OCI-LY1 (cell line): ENCODE results near the gene CACNB2.

Experiments used
- H2AFZ ChIP-seq: fragments of 200-600 bp; sonication (generic), shearing (Covaris generic); 2 replicates; pipeline ENCODE4 v1.6.0; 2014; ENCODE audit warnings: antibody characterized with exemption, mild to moderate bottlenecking, low read length
- H3F3A ChIP-seq: fragments of 200-600 bp; sonication (generic), shearing (Covaris generic); 2 replicates; pipeline ENCODE4 v1.6.0; 2014; ENCODE audit warnings: mild to moderate bottlenecking, antibody characterized with exemption, low read length, moderate library complexity; ENCODE audit not compliant: insufficient read depth
- H3K27ac ChIP-seq: fragments of 200-600 bp; sonication (generic); 2 replicates; pipeline ENCODE4 v1.5.1; 2014; ENCODE audit warnings: low read length, mixed run types, mild to moderate bottlenecking, low read depth; ENCODE audit not compliant: poor library complexity, severe bottlenecking
- H3K27me3 ChIP-seq: fragments of 200-600 bp; sonication (generic); 2 replicates; pipeline ENCODE4 v1.6.0; 2014; ENCODE audit warnings: antibody characterized with exemption, mild to moderate bottlenecking, low read length, moderate library complexity; ENCODE audit not compliant: insufficient read depth
- H3K36me3 ChIP-seq: fragments of 200-600 bp; sonication (generic); 2 replicates; pipeline ENCODE4 v1.6.1; 2014; ENCODE audit warnings: mild to moderate bottlenecking, antibody characterized with exemption, low read length, moderate library complexity, mixed read lengths; ENCODE audit not compliant: insufficient read depth
- H3K4me1 ChIP-seq: fragments of 200-600 bp; sonication (generic); 2 replicates; pipeline ENCODE4 v1.5.1; 2014; ENCODE audit warnings: mild to moderate bottlenecking, low read length, moderate library complexity; ENCODE audit not compliant: insufficient read depth, severe bottlenecking
- H3K4me2 ChIP-seq: fragments of 200-600 bp; sonication (generic), shearing (Covaris generic); 2 replicates; pipeline ENCODE4 v1.6.1; 2014; ENCODE audit warnings: low read length
- H3K4me3 ChIP-seq: fragments of 200-600 bp; sonication (generic); 2 replicates; pipeline ENCODE4 v1.5.1; 2014; ENCODE audit warnings: low read length, low read depth, mild to moderate bottlenecking, mixed read lengths; ENCODE audit not compliant: poor library complexity, severe bottlenecking
- H3K79me2 ChIP-seq: fragments of 200-600 bp; shearing (Covaris generic); 2 replicates; pipeline ENCODE4 v1.6.1; 2016; ENCODE audit warnings: mixed run types, low read length, mixed read lengths; ENCODE audit not compliant: insufficient read depth
- H3K9ac ChIP-seq: fragments of 200-600 bp; sonication (generic), shearing (Covaris generic); 2 replicates; pipeline ENCODE4 v1.6.1; 2014; ENCODE audit warnings: mild to moderate bottlenecking, low read length, mixed read lengths
- H3K9me2 ChIP-seq: fragments of 200-600 bp; sonication (generic), shearing (Covaris generic); 2 replicates; pipeline ENCODE4 v1.6.1; 2014; ENCODE audit warnings: low read depth, mild to moderate bottlenecking, low read length, mixed read lengths
- H3K9me3 ChIP-seq: fragments of 200-600 bp; shearing (Covaris generic); 2 replicates; pipeline ENCODE4 v1.6.1; 2014; ENCODE audit warnings: low read length, mixed read lengths
- H4K20me1 ChIP-seq: fragments of 200-600 bp; sonication (generic), shearing (Covaris generic); 2 replicates; pipeline ENCODE4 v1.6.0; 2016; ENCODE audit warnings: mild to moderate bottlenecking, low read length; ENCODE audit not compliant: insufficient read depth
- CTCF ChIP-seq: fragments of 200-600 bp; sonication (generic), shearing (Covaris generic); IDR thresholded peaks from 2 replicates; pipeline ENCODE4 v1.5.1; 2017; ENCODE audit warnings: mild to moderate bottlenecking, antibody characterized with exemption, low read length, moderate library complexity, mixed read lengths
- EZH2 ChIP-seq: fragments of 200-600 bp; sonication (generic), shearing (Covaris generic); IDR thresholded peaks from 2 replicates; pipeline ENCODE4 v1.8.0; 2017; ENCODE audit warnings: borderline replicate concordance, mixed run types, mild to moderate bottlenecking, antibody characterized with exemption, low read length, moderate library complexity, mixed read lengths

The CACNB2 gene

GRCh38 chr10:18456984-18457383 lies 316.8 kb downstream of the CACNB2 start:
- Histone ChIP-seq H3K36me3 (no peaks in the 10 kb centered on the region), H3K4me2 (no peak overlapping the region), H3K79me2 (no peaks in the 10 kb centered on the region), H3K9ac (no peak overlapping the region), H3K27ac (peak overlapping the region; percentile 68), H3K9me2 (no peaks in the 10 kb centered on the region), H3K27me3 (no peaks in the 10 kb centered on the region), H4K20me1 (no peaks in the 10 kb centered on the region), H3K9me3 (no peaks in the 10 kb centered on the region), H3K4me3 (no peak overlapping the region), H2AFZ (peak overlapping the region; percentile 72; the same call in 1 of the 2 replicates), H3K4me1 (peaks cover 28% of the 10 kb centered on the region), H3F3A (no peaks in the 10 kb centered on the region)
- TF ChIP-seq CTCF (no peak), EZH2 (no peak)

GRCh38 chr10:18460032-18460431 lies 319.8 kb downstream of the CACNB2 start:
- Histone ChIP-seq H3K4me3 (no peak overlapping the region), H3K9ac (no peak overlapping the region), H3K79me2 (no peaks in the 10 kb centered on the region), H3F3A (no peaks in the 10 kb centered on the region), H3K9me3 (no peaks in the 10 kb centered on the region), H2AFZ (no peak overlapping the region), H3K4me2 (no peak overlapping the region), H4K20me1 (no peaks in the 10 kb centered on the region), H3K27me3 (no peaks in the 10 kb centered on the region), H3K9me2 (no peaks in the 10 kb centered on the region), H3K36me3 (no peaks in the 10 kb centered on the region), H3K4me1 (peaks cover 27% of the 10 kb centered on the region), H3K27ac (no peak overlapping the region)
- TF ChIP-seq CTCF = no peak
- no peak for TF ChIP-seq EZH2

- Histone ChIP-seq H2AFZ (no peak overlapping the region), H3K27me3 (no peaks in the 10 kb centered on the region), H4K20me1 (no peaks in the 10 kb centered on the region), H3K4me2 (no peak overlapping the region), H3K27ac (no peak overlapping the region), H3F3A (no peaks in the 10 kb centered on the region), H3K9me2 (no peaks in the 10 kb centered on the region), H3K9me3 (no peaks in the 10 kb centered on the region), H3K36me3 (no peaks in the 10 kb centered on the region), H3K4me1 (peaks cover 16% of the 10 kb centered on the region), H3K9ac (no peak overlapping the region), H3K4me3 (no peak overlapping the region), H3K79me2 (no peaks in the 10 kb centered on the region)
- TF ChIP-seq CTCF (no peak), EZH2 (no peak)
Measured at GRCh38 chr10:18463673-18464211, 323.5 kb downstream of the CACNB2 start.
